GM15510 (cell line): ENCODE measurements around the gene MKNK1.

ENCODE experiments used
- POLR2A ChIP-seq: IDR thresholded peaks from 3 replicates; pipeline ENCODE4 v1.6.1; 2011; ENCODE audit warnings: borderline replicate concordance; ENCODE audit not compliant: insufficient read length; ENCODE audit errors: extremely low read depth

Gene MKNK1

GRCh38 chr1:46547481-46548383 lies 56.3 kb downstream of the MKNK1 start:
- no peak for TF ChIP-seq POLR2A

GRCh38 chr1:46546210-46546609 lies 57.9 kb downstream of the MKNK1 start:
- no peak for TF ChIP-seq POLR2A

- TF ChIP-seq POLR2A, result no peak
Measured at GRCh38 chr1:46545784-46546183, 58.3 kb downstream of the MKNK1 start.

- TF ChIP-seq POLR2A, result no peak
Measured at GRCh38 chr1:46544561-46545240, 59.4 kb downstream of the MKNK1 start.

- no peak for TF ChIP-seq POLR2A
Measured at GRCh38 chr1:46543761-46544560, 60.1 kb downstream of the MKNK1 start.

- TF ChIP-seq POLR2A, result no peak
Measured at GRCh38 chr1:46543382-46543760, 60.7 kb downstream of the MKNK1 start.

- TF ChIP-seq POLR2A, result no peak
Measured at GRCh38 chr1:46539972-46540371, 64.1 kb downstream of the MKNK1 start.

GRCh38 chr1:46538147-46538546 lies 65.9 kb downstream of the MKNK1 start:
- no peak for TF ChIP-seq POLR2A

- no peak for TF ChIP-seq POLR2A
Measured at GRCh38 chr1:46537651-46538050, 66.4 kb downstream of the MKNK1 start.

- TF ChIP-seq POLR2A, result no peak
Measured at GRCh38 chr1:46536527-46536926, 67.5 kb downstream of the MKNK1 start.

GRCh38 chr1:46535063-46535462 lies 69.0 kb downstream of the MKNK1 start:
- no peak for TF ChIP-seq POLR2A

- no peak for TF ChIP-seq POLR2A
Measured at GRCh38 chr1:46533179-46533864, 70.7 kb downstream of the MKNK1 start.

GRCh38 chr1:46532498-46533178 lies 71.4 kb downstream of the MKNK1 start:
- no peak for TF ChIP-seq POLR2A

GRCh38 chr1:46532095-46532494 lies 72.0 kb downstream of the MKNK1 start:
- TF ChIP-seq POLR2A, result no peak
